GM06990 (cell line): ENCODE measurements around the gene LRRC32.

ENCODE experiments used
- DNase-seq: peaks from one replicate; pipeline ENCODE4 v3.0.0-alpha.2; 2011; ENCODE audit not compliant: insufficient read length; ENCODE audit errors: extremely low read depth
- H3K27me3 ChIP-seq: replicated peaks from 2 replicates; pipeline ENCODE4 v1.6.0; 2011; ENCODE audit warnings: low read length; ENCODE audit not compliant: control insufficient read depth, insufficient read depth
- H3K36me3 ChIP-seq: 2 replicates; pipeline ENCODE4 v1.5.1; 2011; ENCODE audit warnings: low read length; ENCODE audit not compliant: control insufficient read depth, insufficient read depth
- H3K4me3 ChIP-seq: replicated peaks from 2 replicates; pipeline ENCODE4 v1.5.1; 2011; ENCODE audit warnings: low read depth, mild to moderate bottlenecking, control low read depth, low read length
- TF ChIP-seq, protein P1 (sequence below): IDR thresholded peaks from 2 replicates; pipeline ENCODE4 v1.5.1; 2011; ENCODE audit warnings: low read length, control low read depth, mild to moderate bottlenecking, inconsistent platforms; ENCODE audit not compliant: insufficient read depth, poor library complexity, severe bottlenecking

The LRRC32 gene, protein sequence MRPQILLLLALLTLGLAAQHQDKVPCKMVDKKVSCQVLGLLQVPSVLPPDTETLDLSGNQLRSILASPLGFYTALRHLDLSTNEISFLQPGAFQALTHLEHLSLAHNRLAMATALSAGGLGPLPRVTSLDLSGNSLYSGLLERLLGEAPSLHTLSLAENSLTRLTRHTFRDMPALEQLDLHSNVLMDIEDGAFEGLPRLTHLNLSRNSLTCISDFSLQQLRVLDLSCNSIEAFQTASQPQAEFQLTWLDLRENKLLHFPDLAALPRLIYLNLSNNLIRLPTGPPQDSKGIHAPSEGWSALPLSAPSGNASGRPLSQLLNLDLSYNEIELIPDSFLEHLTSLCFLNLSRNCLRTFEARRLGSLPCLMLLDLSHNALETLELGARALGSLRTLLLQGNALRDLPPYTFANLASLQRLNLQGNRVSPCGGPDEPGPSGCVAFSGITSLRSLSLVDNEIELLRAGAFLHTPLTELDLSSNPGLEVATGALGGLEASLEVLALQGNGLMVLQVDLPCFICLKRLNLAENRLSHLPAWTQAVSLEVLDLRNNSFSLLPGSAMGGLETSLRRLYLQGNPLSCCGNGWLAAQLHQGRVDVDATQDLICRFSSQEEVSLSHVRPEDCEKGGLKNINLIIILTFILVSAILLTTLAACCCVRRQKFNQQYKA

DNA sequence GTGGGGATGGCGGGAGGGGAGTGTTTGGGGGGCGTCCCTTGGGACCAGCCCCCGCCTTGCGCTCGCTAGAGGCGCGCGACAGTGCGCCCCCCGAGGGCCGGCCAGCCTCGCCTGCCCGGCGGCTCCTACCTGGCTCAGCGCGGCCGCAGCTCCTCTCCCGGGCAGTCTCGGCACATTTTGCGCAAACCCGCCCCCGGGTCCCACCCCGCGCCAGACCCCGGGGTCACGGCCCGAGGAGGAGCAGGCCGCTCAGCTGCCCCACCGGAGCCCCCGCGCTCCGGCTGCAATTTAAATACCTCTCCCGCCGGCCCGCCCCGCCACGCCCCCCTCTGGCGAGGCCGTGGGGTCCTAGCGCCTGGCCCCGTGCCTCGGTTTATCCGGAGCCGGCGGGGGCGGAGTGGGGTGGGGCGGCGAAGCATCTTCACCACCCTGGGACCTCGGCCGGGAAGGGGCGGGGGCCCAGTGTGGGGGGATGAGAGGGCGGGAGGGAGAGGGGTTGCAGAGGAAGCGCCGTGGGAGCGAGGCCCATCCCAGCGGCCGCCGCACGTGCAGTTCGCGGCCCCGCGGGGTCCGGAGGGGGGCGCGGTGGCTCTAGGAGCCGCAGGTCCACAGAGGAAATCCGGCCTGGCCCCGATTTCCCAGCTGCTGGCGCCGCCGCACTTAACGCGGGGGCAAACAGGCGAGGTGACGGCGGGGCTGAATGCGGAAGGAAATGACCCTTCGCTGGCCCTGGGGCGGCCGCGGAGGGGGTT lies at the start of gene LRRC32:
TSS of gene LRRC32 (minus strand) at position 263 of the 752 bp plus-strand sequence. CDS start 4,793 bp downstream, outside the sequence.
- Histone ChIP-seq H3K4me3 (peak within 1 kb of the TSS; percentile 50), H3K27me3 (peaks cover 5% of the 10 kb centered on the region), H3K36me3 (no peaks in the 10 kb centered on the region)
- TF ChIP-seq, protein P1, sequence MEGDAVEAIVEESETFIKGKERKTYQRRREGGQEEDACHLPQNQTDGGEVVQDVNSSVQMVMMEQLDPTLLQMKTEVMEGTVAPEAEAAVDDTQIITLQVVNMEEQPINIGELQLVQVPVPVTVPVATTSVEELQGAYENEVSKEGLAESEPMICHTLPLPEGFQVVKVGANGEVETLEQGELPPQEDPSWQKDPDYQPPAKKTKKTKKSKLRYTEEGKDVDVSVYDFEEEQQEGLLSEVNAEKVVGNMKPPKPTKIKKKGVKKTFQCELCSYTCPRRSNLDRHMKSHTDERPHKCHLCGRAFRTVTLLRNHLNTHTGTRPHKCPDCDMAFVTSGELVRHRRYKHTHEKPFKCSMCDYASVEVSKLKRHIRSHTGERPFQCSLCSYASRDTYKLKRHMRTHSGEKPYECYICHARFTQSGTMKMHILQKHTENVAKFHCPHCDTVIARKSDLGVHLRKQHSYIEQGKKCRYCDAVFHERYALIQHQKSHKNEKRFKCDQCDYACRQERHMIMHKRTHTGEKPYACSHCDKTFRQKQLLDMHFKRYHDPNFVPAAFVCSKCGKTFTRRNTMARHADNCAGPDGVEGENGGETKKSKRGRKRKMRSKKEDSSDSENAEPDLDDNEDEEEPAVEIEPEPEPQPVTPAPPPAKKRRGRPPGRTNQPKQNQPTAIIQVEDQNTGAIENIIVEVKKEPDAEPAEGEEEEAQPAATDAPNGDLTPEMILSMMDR, result no peak
- peak; percentile 69 for DNase-seq

GRCh38 chr11:76719686-76720085 lies 49.1 kb upstream of the LRRC32 start:
- no peaks in the 10 kb centered on the region for H3K27me3 ChIP-seq
- TF ChIP-seq, protein P1, result no peak
- no peak for DNase-seq
- no peaks in the 10 kb centered on the region for H3K36me3 ChIP-seq
- H3K4me3 ChIP-seq, result no peak overlapping the region

DNA sequence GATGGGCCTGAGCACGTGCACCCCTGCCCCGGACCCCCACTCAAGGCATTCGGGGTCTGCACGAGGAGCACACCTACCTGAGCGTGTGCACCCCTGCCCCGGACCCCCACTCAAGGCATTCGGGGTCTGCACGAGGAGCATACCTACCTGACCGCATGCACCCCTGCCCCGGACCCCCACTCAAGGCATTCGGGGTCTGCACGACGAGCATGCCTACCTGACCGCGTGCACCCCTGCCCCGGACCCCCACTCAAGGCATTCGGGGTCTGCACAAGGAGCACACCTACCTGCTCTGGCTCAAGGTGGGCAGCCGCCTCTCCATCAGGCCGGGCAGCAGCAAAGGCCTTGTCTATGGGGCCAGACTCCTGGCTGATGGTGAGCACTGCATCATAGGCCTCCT lies 48.7 kb upstream of the LRRC32 start:
- no peaks in the 10 kb centered on the region for H3K27me3 ChIP-seq
- no peak for DNase-seq
- no peaks in the 10 kb centered on the region for H3K36me3 ChIP-seq
- TF ChIP-seq, protein P1, result no peak
- no peak overlapping the region for H3K4me3 ChIP-seq

GRCh38 chr11:76717816-76718215 lies 47.3 kb upstream of the LRRC32 start:
- TF ChIP-seq, protein P1, result no peak
- no peak for DNase-seq
- H3K36me3 ChIP-seq, result no peaks in the 10 kb centered on the region
- H3K4me3 ChIP-seq, result no peak overlapping the region
- H3K27me3 ChIP-seq, result no peaks in the 10 kb centered on the region

- no peak for DNase-seq
- no peaks in the 10 kb centered on the region for H3K36me3 ChIP-seq
- TF ChIP-seq, protein P1, result no peak
- peaks cover under 1% of the 10 kb centered on the region; the same call in 1 of the 2 replicates for H3K27me3 ChIP-seq
- H3K4me3 ChIP-seq, result no peak overlapping the region
Observed at GRCh38 chr11:76717369-76717768, 46.8 kb upstream of the LRRC32 start.
